Measurements from ENCODE around the gene DMRTC2.

- TF ChIP-seq CTCF (IDR thresholded peaks at IDR 0.05; ENCODE audit: insufficient read depth, low read depth, low read length) (no peak), EZH2 (IDR thresholded peaks at IDR 0.05; ENCODE audit: insufficient read depth, low read length) (no peak)
Observed at GRCh38 chr19:41883463-41883820, 38.6 kb downstream of the DMRTC2 start.
